HG03175 (cell line): ENCODE measurements around the gene ZFP92.

ENCODE experiments used
- ATAC-seq: cut with Tn5 transposase; IDR thresholded peaks from one replicate; pipeline ENCODE4 v1.9.1; 2021; ENCODE audit warnings: mild to moderate bottlenecking, moderate library complexity; ENCODE audit not compliant: unreplicated experiment

Gene ZFP92

GRCh38 chrX:153434801-153435200, 23.5 kb downstream of the ZFP92 start:
- ATAC-seq = no peak

GRCh38 chrX:153435845-153436244, 24.6 kb downstream of the ZFP92 start:
- no peak for ATAC-seq

GRCh38 chrX:153438532-153438931, 27.3 kb downstream of the ZFP92 start:
- ATAC-seq = no peak

GRCh38 chrX:153439977-153440376, 28.7 kb downstream of the ZFP92 start:
- ATAC-seq = no peak

GRCh38 chrX:153440556-153441135, 29.4 kb downstream of the ZFP92 start:
- ATAC-seq = no peak

- no peak for ATAC-seq
Observed at GRCh38 chrX:153441296-153441695, 30.0 kb downstream of the ZFP92 start.

GRCh38 chrX:153441981-153442380, 30.7 kb downstream of the ZFP92 start:
- no peak for ATAC-seq

- ATAC-seq = no peak
Observed at GRCh38 chrX:153442463-153442862, 31.2 kb downstream of the ZFP92 start.

- no peak for ATAC-seq
Observed at GRCh38 chrX:153443476-153444332, 32.4 kb downstream of the ZFP92 start.

GRCh38 chrX:153444333-153445011, 33.2 kb downstream of the ZFP92 start:
- no peak for ATAC-seq

- no peak for ATAC-seq
Observed at GRCh38 chrX:153445106-153445855, 34.0 kb downstream of the ZFP92 start.

- no peak for ATAC-seq
Observed at GRCh38 chrX:153445856-153446635, 34.8 kb downstream of the ZFP92 start, which contains the start of gene TREX2. TSS of gene TREX2 (minus strand) at chrX:153446056. CDS start at chrX:153445430, 626 bp downstream.

- no peak for ATAC-seq
Observed at GRCh38 chrX:153446636-153446936, 35.3 kb downstream of the ZFP92 start.

GRCh38 chrX:153446950-153447580, 35.8 kb downstream of the ZFP92 start:
- no peak for ATAC-seq

GRCh38 chrX:153447581-153447960, 36.3 kb downstream of the ZFP92 start:
- ATAC-seq = no peak

- no peak for ATAC-seq
Observed at GRCh38 chrX:153448556-153449367, 37.5 kb downstream of the ZFP92 start.

- ATAC-seq = no peak
Observed at GRCh38 chrX:153449368-153450113, 38.3 kb downstream of the ZFP92 start.

GRCh38 chrX:153450114-153450948, 39.1 kb downstream of the ZFP92 start:
- no peak for ATAC-seq
